ENCODE data around the gene COL9A1.
A peak's percentile ranks its signal among the peaks of the same experiment; 100 is the strongest.

Gene COL9A1

GRCh38 chr6:70285201-70285600 lies 17.7 kb downstream of the COL9A1 start:
- DNase-seq, result no peak

GRCh38 chr6:70282919-70283461 lies 19.9 kb downstream of the COL9A1 start:
- no peak for DNase-seq

DNA sequence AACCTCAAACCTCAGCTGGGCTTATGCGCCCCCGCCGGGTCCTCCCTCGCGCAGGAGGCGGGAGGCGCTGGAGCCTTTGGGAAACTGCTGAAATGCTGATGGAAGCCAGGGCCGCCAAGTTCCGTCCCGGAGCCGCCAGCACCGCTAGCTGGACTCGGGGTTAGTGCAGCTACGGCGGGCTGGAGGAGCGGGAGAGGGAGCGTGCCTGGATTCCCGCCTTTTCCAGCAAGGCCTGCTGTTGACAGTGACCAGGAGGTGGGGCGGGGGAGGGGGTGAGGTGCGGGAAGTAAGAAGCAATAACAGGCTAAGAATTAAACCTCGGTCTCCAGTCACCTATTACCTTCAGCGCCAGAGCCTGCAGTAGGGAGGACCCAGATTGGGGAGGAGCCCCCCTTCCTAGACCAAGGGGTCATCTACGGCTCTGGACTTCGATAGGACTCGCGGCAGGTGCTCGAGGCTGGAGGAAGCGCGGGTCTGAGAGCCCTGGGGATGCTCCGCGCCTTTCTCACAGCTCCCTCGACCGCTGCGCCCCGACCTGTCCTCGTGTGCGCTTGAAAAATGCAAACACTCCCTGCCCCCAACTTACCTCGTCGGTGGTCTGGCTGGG lies 20.5 kb downstream of the COL9A1 start:
- no peak for DNase-seq

GRCh38 chr6:70281923-70282311 lies 21.0 kb downstream of the COL9A1 start:
- no peak for DNase-seq

- DNase-seq, result peak; percentile 10
Observed at GRCh38 chr6:70280400-70280853, 22.5 kb downstream of the COL9A1 start.

- DNase-seq, result no peak
Observed at GRCh38 chr6:70277470-70277869, 25.4 kb downstream of the COL9A1 start.

- DNase-seq, result no peak
Observed at GRCh38 chr6:70274338-70274737, 28.5 kb downstream of the COL9A1 start.

GRCh38 chr6:70272071-70272470 lies 30.8 kb downstream of the COL9A1 start:
- no peak for DNase-seq

GRCh38 chr6:70270287-70271005 lies 32.4 kb downstream of the COL9A1 start:
- no peak for DNase-seq

- DNase-seq, result no peak
Observed at GRCh38 chr6:70266142-70266541, 36.7 kb downstream of the COL9A1 start.

GRCh38 chr6:70264306-70264705 lies 38.6 kb downstream of the COL9A1 start:
- no peak for DNase-seq

DNA sequence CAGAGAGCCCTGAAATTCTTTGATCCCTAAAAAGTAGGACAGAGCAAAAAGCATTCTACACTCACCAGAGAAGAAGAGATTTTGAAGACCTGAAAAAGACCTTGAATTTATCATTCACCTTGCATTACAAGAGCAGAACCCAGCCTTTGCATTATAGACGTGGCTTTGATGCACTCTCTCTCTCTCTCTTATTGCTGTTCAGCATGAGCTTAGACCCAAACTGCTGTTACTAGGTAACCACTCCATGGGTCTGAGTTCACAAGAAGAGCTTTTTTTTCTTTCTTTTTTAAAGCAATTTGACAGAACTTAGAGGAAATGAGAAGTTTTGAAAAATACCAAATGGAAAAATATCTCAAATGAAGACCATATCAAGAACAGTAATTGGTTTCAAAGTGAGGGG lies 44.4 kb downstream of the COL9A1 start:
- DNase-seq, result no peak

- no peak for DNase-seq
Observed at GRCh38 chr6:70257768-70258273, 45.1 kb downstream of the COL9A1 start.

- DNase-seq, result no peak
Observed at GRCh38 chr6:70254784-70255183, 48.1 kb downstream of the COL9A1 start.

DNA sequence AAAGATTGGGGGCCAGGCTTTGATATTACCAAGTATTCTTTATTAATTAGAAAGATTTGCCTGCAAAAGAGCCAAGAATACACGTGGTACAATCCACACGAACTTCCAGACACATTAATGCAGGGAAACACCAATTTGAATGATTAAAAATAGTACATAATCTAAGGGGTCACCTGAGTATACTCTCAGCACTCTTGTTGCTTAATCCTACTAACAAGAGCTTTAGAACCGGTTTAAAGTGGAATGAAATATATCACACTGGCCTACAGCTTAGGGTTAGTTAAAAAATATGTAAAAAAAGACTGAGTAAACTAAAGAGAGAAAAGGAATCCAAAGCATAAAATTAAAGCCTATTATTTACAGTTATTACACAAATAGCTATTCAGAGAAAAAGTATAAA lies 49.0 kb downstream of the COL9A1 start:
- no peak for DNase-seq

GRCh38 chr6:70252604-70253003 lies 50.3 kb downstream of the COL9A1 start:
- no peak for DNase-seq

GRCh38 chr6:70246118-70246517 lies 56.8 kb downstream of the COL9A1 start:
- DNase-seq, result no peak

GRCh38 chr6:70241991-70242420 lies 60.9 kb downstream of the COL9A1 start:
- DNase-seq, result no peak

DNA sequence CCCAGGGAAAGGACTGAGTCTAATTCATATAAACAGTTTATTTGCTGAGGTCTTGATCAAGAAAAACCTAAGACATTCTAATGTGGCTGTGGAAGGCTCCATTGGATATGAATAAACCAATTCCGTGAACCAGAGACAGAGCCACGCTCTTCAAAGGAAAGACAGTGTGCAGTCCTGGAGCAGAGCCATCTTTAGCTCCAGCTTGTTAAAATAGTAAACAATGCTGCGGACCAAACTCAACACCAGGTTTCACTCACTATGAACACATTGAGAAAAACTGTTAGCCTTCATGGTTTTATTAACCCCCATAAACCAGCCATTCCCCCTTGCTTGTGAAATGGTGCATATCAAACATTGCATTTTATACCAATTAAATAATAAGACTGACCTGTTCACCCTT lies 61.9 kb downstream of the COL9A1 start:
- no peak for DNase-seq

DNA sequence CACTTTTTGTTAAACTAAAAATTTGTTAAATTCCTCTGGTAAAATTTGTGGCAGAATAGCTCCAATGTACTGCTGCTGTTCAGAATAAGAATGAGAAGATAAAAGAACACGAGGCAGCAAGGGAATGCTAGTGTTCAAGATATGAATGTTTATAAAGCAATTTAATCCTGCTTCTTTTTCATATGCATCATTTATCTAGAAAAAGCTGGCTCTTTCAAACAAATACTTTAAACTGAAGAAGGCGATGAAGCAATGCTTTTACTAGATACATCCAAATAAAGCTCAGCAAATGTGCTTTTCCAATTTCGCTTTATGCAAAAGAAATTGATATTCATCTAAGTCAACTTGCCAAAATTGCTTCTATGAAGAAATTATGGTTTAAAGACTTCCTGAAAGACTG lies 66.5 kb downstream of the COL9A1 start:
- DNase-seq, result no peak

DNA sequence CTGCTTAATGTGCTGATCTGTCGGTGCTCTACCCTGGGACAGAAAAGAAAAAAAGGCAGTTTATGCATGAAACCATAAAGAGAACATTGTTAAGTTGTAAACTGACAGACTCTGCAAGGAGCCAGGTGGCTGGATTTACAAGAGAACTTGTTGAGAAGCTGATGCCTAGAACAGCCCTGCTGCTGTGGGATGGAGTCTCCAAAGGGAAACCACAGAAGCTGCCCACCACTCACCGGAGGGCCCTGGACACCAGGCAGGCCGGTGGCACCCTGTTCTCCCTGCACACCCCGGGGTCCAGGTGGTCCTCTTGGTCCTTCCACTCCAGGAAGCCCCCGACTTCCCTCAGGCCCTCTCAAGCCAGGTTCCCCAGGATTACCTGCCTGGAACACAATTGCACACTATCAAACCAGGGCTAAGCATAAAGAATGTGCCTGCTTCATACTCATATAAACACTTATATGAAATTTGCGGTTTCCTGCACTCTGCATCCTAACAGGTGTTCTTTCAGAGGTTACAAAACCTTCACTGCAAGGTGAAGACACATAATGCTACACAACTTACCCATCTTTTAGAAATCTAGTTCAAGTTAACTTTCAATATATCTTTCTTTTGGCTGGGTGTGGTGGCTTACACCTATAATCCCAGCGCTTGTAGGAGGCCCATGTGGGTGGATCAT lies 68.2 kb downstream of the COL9A1 start:
- DNase-seq, result no peak

DNA sequence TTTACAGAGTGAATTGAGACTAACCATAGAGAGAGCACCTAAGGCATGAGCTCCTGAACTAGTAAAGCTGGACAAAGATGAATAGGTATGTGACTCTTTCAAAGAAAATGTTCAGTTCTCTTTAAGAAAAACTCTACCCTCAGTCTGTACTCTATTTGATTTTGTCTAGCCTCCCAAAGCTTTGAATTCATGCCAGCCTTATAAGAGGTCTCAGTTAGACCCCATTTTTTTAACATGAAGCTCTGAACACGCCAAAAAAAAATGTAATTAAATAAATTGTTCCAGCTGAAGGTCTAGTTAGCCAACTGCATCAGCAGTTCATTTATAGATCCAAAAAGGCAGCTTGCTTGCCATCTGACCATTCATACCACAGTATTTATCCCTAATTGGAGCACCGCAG lies 71.6 kb downstream of the COL9A1 start:
- DNase-seq, result no peak

DNA sequence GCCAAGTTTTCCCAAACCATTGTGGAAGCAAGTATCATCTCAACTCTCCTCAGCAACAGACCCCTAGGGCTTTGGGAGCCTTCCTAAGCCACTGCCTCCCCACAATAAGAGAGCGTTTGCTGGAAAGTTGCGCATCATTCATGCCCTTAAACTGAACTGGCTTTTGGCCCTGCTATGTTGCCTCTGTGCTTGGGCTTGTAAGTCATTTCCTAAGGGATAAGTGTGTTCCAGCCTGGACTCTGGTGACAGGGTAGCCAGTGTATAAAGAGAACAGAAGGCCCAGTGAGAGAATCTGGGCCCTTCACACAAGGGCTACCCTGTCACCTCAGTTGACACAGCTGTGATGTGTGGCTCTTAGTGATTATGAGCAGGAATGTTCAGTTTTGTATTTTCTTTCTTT lies 77.8 kb downstream of the COL9A1 start:
- no peak for DNase-seq

DNA sequence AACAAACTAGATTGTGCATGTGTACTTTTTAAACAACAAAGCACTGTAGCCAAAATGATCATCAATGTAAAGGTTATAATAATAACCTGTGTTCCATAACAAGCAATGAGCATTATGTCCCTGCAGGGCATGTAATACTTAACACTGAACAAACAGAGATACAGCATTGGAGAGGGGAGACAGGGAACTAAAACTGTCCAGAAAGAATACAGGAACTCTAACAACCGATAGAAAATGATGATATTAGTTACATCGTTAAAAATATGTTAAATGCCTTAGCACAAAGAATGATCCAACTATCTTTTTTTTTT lies 80.5 kb downstream of the COL9A1 start:
- DNase-seq, result no peak
